Measurements from ENCODE around the gene DAPK3. TPM values are rescaled to one million over a fixed set of nuclear protein-coding genes. Genes with fewer than 3 reads are reported as not detected.
"Not testable (repeated sequence)": the region's sequence is repeated elsewhere in the genome, so short reads cannot be mapped to it uniquely, and the experiment has no call there.

Gene DAPK3
- total RNA-seq, 1 donor = 64.7 TPM

DNA sequence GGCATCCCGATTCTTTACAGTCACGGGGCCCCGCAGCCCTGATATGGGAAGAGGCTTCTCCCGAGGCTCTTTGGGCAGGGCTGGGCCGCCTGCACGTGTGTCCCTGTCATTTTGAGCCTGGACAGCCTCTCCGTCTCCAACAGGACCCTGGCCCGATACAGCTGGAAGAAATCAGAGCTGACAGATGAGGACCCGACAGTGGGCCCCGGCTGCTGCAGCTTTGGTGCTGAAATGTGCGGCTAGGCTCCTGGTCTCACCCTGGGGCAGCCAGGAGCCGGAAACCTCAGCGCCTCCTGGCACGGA, 39.9 kb upstream of the DAPK3 start:
- no peak for TF ChIP-seq CTCF (IDR thresholded peaks at IDR 0.05; ENCODE audit: insufficient read depth, low read length)
- H3K4me3 ChIP-seq (ENCODE audit: low read depth, low read length) = no peak overlapping the region
- DNase-seq (ENCODE audit: low read depth) = no peak

- peak overlapping the region; percentile 9 for H3K4me3 ChIP-seq (ENCODE audit: low read depth, low read length)
- no peak for DNase-seq (ENCODE audit: low read depth)
- TF ChIP-seq CTCF (IDR thresholded peaks at IDR 0.05; ENCODE audit: insufficient read depth, low read length) = no peak
Observed at GRCh38 chr19:4009990-4010807, 39.3 kb upstream of the DAPK3 start.

DNA sequence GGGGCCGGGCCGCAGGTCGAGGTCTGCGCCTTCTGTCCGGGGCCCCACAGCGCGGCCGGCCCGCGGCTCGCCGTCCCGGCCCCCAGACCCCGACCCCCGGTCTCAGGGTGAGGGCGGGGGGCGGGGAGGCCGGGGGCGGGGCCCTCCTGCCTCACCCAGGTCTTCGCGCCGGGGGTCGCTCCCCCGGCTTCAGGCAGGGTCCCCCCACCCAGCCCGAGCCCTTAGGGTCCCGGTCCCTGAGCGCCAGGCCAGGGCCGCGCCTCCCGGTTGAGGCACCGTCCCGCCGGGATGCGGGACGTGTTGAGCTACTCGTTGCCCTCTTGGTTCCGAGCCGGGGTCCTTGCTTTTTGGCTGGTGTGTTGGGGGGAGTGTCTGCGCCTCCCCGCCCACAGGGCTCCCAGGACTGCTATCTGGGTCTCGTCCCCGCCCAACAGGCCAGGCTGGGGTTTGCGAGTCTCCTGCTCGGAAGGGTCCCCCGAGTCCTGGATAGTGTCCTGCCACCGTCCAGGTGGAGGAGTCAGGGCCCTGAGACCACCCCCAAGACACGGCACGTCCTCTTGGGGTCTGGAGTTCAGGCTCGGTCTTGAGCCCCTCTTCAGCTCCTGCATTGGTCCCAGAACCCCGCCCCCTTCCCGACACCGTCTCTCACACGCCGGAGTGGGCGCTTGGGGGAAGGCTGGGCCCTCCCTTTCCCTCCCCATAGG, 37.1 kb upstream of the DAPK3 start:
- peak overlapping the region; percentile 92 for H3K4me3 ChIP-seq (ENCODE audit: low read depth, low read length)
- TF ChIP-seq CTCF (IDR thresholded peaks at IDR 0.05; ENCODE audit: insufficient read depth, low read length) = no peak
- DNase-seq (ENCODE audit: low read depth) = no peak

DNA sequence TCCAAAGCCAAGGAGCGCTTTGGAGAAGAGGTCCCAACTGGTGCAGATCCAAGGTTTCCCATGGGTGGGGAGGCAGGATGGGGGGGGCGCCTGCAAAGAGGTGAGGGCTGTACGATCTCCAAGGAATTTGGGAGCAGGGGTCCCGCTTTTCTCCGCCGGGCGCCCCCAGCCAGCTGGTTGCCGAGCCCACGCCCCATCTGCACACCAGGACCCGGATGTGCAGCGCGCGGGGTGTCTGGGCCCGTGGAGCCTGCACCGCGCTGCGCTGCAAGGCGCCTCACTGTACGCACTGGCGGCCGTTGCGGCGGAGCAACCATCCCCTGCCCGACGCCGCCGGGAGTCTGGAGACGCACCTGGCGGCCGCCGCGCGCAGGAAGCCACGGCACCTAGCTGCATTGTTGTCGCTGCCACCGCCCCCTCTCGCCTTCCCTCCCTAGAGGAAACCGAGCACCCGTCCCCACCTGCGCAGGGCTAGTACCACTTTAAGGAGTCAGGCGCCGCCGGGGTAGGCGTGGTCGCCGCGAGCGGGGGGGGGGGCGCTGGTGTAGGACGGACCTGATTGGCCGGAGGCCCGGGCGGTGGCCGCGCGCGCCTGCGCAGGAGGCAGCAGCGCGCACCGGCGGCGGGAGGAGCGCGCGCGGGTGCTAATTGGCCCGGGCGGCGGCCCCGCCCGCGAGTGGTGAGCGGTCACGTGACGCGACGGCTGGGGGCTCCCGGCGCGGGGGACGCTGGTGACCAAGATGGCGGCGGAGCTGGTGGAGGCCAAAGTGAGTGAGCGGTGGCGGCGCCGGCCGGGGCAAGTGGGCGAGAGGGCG, 36.3 kb upstream of the DAPK3 start, which contains the start of gene PIAS4:
PIAS4 (plus strand) TSS at position 716 of the 815 bp plus-strand sequence; CDS start at position 741, 25 bp downstream.
- peak; percentile 87 for DNase-seq (ENCODE audit: low read depth)
- TF ChIP-seq CTCF (IDR thresholded peaks at IDR 0.05; ENCODE audit: insufficient read depth, low read length) = no peak
- H3K4me3 ChIP-seq (ENCODE audit: low read depth, low read length) = peak within 1 kb of the TSS; percentile 92

- DNase-seq (ENCODE audit: low read depth); H3K4me3 ChIP-seq (ENCODE audit: low read depth, low read length): not testable (repeated sequence)
Observed at GRCh38 chr19:4005436-4005835, 34.5 kb upstream of the DAPK3 start.

- H3K4me3 ChIP-seq (ENCODE audit: low read depth, low read length); DNase-seq (ENCODE audit: low read depth): not testable (repeated sequence)
Observed at GRCh38 chr19:4000798-4001197, 29.9 kb upstream of the DAPK3 start.

DNA sequence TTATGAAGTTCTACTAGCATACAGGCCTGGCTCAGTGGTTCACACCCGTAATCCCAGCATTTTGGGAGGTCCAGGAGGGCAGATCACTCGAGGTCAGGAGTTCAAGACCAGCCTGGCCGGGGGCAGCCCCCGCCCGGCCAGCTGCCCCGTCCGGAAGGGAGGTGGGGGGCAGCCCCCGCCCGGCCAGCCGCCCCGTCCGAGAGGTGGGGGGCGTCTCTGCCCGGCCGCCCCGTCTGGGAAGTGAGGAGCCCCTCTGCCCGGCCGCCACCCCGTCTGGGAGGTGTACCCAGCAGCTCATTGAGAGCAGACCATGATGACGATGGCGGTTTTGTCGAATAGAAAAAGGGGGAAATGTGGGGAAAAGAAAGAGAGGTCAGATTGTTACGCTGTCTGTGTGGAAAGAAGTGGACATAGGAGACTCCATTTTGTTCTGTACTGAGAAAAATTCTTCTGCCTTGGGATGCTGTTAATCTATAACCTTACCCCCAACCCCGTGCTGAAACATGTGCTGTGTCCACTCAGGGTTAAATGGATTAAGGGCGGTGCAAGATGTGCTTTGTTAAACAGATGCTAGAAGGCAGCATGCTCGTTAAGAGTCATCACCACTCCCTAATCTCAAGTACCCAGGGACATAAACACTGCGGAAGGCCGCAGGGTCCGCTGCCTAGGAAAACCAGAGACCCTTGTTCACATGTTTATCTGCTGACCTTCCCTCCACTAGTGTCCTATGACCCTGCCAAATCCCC, 27.9 kb upstream of the DAPK3 start:
- not testable (repeated sequence) for DNase-seq (ENCODE audit: low read depth)

DNA sequence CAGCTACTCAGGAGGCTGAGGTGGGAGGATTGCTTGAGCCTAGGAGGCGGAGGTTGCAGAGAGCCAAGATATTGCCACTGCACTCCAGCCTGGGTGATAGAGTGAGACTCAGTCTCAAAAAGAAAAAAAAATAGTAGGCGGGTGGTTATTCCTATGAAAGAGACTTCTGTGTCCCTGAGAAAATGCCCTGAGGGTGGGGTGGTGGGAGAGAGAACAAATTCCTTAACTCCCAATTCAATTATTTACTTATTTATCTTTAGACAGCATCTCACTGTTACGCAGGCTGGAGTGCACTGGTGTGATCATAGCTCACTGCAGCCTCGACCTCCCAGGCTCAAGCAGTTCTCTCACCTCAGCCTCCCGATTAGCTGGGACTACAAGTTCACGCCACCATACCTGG, 24.7 kb upstream of the DAPK3 start:
- no peak overlapping the region for H3K4me3 ChIP-seq (ENCODE audit: low read depth, low read length)
- no peak for DNase-seq (ENCODE audit: low read depth)
- TF ChIP-seq CTCF (IDR thresholded peaks at IDR 0.05; ENCODE audit: insufficient read depth, low read length) = no peak

More for the DNA sequence above, 27.9 kb upstream of the DAPK3 start:
- not testable (repeated sequence) for H3K4me3 ChIP-seq (ENCODE audit: low read depth, low read length)

Measured in fibroblast of the aortic adventitia (primary cell).